GM19099 (cell line): Measurements from ENCODE around the gene LCN2.

Experiments
- POLR2A ChIP-seq: IDR thresholded peaks from 3 replicates; pipeline ENCODE4 v1.6.1; 2011; ENCODE audit warnings: low read depth; ENCODE audit not compliant: insufficient read length; ENCODE audit errors: extremely low read depth

Gene LCN2

GRCh38 chr9:128168731-128169308 lies 19.6 kb downstream of the LCN2 start:
- no peak for TF ChIP-seq POLR2A

GRCh38 chr9:128169492-128169891 lies 20.2 kb downstream of the LCN2 start:
- TF ChIP-seq POLR2A = no peak

GRCh38 chr9:128169925-128170324 lies 20.7 kb downstream of the LCN2 start:
- TF ChIP-seq POLR2A = no peak

GRCh38 chr9:128174062-128174461 lies 24.8 kb downstream of the LCN2 start:
- TF ChIP-seq POLR2A = no peak

GRCh38 chr9:128175102-128175563 lies 25.9 kb downstream of the LCN2 start:
- TF ChIP-seq POLR2A = no peak

- no peak for TF ChIP-seq POLR2A
Observed at GRCh38 chr9:128175726-128176125, 26.5 kb downstream of the LCN2 start.

- TF ChIP-seq POLR2A = no peak
Observed at GRCh38 chr9:128178806-128179431, 29.7 kb downstream of the LCN2 start.

GRCh38 chr9:128180001-128180400 lies 30.7 kb downstream of the LCN2 start:
- no peak for TF ChIP-seq POLR2A

- TF ChIP-seq POLR2A = no peak
Observed at GRCh38 chr9:128180447-128180846, 31.2 kb downstream of the LCN2 start.

- TF ChIP-seq POLR2A = no peak
Observed at GRCh38 chr9:128182893-128183588, 33.8 kb downstream of the LCN2 start.

GRCh38 chr9:128185979-128186965 lies 37.0 kb downstream of the LCN2 start:
- no peak for TF ChIP-seq POLR2A

GRCh38 chr9:128187361-128187760 lies 38.1 kb downstream of the LCN2 start:
- TF ChIP-seq POLR2A = no peak

GRCh38 chr9:128188209-128188608 lies 39.0 kb downstream of the LCN2 start:
- no peak for TF ChIP-seq POLR2A

GRCh38 chr9:128190013-128190412 lies 40.8 kb downstream of the LCN2 start:
- no peak for TF ChIP-seq POLR2A
